SKM-1 (cell line): ENCODE measurements around the gene CDKL5.
A peak's percentile ranks its signal among the peaks of the same experiment; 100 is the strongest.

Experiments used
- DNase-seq: peaks from one replicate; lab custom pipeline; 2025; ENCODE audit not compliant: unreplicated experiment; lab: John Stamatoyannopoulos, UW

CDKL5 gene

DNA sequence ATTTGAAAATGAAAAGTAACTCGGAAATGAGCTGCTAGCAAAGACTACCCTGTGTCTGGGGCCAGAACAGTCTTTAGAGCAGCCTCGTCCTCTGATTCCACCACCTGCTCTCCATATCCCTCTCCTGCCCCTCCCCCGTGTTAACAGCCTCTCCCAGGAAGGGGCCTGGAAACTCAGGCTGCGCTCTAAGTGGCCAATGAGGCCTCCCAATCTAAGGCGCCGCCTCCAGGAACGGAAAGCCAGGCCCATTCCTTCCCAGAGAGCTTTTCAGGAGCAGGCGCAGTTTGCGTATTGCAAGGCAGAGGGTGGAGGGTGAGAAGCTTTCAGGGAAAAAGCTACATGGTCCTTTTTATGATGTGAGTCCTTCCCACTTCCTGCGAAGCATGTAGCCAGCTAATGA is 215.3 kb downstream of the CDKL5 start:
- no peak for DNase-seq

DNA sequence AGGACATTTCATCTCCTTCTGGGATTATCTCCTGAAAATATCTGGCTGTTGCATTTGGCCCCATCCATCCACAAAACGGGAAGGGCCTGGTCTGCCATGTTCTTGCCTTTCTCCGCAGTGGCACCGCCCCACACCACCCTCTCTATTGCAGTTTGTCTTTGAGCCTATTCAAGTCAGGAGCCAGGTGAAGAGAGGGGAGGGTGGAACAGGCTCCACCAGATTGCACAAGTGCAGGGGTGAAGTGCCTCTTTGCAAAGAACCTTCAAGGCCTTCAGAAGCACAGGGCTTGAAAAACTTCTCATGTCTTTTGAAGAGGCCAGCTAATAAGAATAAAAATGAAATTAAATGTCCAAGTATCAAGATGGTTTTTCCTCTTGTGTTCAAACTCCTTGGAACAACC is 217.8 kb downstream of the CDKL5 start:
- no peak for DNase-seq

DNA sequence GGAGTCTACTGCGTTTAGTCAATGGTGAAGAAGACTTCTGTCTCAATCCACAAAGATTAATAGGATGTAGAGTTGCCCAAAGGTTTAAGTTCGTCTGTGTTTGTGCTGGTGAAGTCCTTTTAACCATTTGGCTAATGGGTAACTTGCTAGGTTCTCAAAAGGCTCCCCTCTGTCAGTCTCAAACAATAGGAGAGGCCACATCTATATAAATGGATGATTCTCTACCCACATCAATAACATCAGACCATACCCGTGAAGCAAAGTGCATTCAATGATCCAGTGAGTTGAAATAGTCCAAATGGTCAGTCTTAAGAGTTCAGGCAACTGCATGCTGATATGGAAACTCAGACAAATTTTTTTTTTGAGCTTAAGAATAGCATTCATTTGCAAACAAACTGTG is 218.4 kb downstream of the CDKL5 start:
- no peak for DNase-seq

DNA sequence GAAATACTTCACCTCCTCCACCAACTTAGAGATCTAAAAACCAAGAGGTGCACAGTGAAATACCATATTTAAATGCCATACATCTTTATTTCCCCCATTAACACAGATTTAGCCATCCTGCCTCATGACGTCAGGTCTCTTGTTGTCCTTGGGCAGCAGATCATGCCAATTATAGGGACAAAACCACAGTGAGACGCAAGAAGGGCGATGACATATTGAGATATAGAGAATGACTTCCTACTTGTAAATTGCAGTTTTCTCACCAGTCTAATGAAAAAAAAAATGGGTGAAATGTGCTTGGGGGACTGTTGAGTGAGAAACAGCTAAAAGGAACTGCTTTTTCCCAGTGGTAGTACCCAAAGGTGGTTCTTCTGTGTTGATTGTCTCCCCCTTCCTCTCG is 222.2 kb downstream of the CDKL5 start:
- DNase-seq, result peak; percentile 0

DNA sequence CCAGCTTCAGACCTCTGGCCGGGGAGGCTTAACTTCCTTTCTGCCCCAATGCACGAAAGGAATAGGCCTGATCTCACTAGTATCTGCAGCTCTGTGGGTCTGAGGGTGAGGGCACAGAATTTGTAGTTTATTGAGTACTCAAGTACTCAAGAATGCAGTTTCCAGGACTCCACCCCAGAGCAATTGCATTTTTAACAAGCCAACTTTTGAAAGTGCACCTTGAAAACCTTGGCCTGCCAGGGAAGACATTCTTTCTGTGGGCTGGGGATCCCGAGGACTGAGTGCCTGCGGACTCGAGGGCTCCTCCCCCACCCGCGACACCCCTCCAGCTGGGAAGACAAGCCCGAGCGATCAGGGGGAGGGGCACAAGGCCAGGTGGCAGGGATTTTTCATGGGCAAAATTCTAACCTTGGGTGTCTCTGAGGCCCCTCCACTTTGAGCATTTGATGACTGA is 224.1 kb downstream of the CDKL5 start:
- DNase-seq, result no peak

DNA sequence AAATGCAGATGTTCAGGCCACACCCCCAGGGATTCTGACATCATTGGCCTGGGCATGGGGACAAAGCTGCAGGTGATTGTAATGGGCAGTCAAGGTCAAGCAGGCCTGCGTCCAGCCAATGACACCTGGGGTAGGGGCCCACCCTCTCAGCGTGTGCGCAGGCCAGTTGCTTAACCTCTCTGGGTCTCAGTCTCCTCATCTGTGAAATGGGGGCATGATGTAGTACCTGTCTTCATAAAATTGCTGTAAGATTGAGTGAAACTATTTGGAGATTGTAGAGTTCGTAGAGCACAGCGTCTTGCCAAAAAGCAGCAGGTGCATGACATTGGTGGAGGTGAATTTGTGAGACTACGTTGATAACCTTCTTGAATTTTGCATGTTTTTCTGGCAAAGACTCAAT is 225.3 kb downstream of the CDKL5 start:
- no peak for DNase-seq

DNA sequence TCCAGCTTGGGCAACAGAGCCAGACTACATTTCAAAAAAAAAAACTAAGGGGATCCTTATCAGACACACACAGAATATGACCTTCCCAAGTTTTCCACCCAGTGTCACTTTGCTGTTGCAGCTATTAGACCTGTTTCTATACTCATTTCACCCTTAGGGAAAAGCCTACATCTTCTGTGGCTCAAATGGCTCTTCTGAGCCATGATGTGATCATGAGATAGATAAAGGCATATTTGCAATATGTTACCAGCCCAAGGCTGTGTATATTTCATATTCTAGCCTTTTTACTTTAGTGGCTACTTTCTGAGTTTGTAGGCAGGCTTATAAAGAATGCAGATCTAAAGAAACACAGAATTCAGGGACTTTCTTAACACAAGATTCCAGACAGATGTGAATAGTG is 227.2 kb downstream of the CDKL5 start:
- no peak for DNase-seq

DNA sequence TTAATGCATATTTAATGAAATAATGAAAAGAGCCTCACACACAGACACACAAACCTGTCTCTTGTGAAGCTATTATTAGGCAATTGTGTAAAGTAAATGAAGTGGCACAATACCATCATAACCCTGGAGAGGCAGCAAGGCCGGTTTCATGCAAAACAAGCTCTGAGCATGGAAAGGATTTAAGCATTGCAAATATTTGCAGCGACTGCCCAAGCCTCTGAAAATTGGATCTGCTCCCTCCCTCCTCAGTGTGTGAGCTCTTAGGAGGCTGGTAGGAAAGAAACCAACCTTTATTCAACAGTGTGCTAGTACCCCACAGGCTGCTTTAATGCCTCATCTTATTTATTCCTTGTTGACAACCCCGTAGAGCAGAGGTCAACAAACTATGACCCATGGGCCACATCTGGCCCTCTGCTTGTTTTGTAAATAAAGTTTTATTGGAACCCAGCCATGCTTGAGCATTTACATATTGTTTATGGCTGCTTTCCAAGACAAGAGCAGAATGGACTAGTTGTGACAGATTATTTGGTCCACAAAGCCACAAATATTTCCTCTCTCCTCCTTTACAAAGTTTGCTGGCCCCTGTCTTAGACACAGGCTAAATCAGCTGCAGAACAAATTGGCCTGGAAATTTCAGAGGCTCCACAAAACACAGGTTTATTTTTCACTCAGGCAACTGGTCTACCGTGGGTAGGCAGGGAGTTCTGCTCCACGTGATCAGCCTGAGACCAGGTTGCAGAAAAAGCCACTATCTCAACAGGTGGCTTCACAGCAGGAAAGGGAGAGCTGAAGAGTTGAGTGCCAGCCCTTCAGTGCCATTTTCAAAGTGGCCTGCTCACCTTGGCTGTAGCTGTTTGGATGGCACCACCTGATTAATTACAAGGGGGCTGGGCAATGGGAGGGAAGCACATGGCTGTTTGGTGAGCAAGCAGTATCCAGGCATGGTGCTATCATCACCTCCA is 229.7 kb downstream of the CDKL5 start:
- no peak for DNase-seq

DNA sequence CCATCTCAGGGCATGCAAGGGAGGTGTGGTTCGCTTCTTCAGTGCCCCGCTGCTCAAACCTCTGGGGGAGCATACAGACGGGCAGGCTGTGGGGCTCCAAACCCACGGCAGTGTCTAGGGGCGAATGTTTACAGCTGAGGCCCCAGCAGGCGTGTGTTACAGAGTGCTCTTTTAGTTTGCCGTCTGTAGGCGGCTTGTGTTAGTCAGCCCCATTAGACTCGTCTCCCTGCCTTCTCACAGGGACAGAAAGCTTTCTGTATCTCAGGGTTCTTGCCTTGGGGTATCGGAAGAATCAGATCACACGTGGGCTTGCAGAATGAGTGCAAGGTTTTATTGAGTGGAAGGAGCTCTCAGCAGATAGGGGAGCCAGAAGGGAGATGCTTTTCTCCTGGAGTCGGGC is 235.9 kb downstream of the CDKL5 start:
- DNase-seq, result no peak

DNA sequence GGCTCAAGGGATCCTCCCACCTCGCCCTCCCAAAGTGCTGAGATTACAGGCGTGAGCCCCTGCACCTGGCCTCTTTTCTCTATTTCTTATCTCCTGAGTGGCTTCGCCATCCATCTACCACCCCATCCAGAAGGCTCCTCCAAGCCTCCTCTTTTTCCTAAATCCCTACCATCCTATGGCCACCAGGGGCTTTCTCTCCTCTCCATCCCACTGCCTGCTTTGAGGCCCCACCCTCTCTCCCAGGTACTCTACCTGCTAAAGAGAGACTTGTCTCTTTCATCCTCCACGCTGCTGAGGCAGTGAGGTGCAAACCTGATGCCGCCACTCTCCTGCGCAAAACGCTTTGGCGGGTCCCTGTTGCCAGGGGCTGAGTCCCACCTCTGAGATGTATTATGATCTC is 239.5 kb downstream of the CDKL5 start:
- DNase-seq, result no peak

DNA sequence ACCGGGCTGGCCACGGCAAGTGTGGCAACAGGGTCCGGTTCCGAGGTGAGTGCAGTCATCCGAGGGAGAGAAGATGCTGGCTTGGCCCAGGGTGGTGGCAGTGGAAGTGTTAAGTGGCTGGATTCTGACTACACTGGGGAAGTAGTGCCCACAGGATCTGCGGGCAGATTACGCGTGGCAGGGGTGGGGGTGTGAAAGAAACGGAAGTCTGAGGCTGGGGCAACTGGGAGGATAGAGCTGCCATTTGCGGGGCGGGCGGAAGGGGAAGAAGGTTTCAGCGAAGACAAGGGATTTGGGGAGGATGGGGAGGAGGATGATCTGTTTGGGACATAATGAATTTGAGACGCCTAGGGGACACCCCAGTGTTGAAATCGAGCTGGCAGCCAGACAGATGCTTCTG is 241.2 kb downstream of the CDKL5 start:
- DNase-seq, result peak; percentile 22

DNA sequence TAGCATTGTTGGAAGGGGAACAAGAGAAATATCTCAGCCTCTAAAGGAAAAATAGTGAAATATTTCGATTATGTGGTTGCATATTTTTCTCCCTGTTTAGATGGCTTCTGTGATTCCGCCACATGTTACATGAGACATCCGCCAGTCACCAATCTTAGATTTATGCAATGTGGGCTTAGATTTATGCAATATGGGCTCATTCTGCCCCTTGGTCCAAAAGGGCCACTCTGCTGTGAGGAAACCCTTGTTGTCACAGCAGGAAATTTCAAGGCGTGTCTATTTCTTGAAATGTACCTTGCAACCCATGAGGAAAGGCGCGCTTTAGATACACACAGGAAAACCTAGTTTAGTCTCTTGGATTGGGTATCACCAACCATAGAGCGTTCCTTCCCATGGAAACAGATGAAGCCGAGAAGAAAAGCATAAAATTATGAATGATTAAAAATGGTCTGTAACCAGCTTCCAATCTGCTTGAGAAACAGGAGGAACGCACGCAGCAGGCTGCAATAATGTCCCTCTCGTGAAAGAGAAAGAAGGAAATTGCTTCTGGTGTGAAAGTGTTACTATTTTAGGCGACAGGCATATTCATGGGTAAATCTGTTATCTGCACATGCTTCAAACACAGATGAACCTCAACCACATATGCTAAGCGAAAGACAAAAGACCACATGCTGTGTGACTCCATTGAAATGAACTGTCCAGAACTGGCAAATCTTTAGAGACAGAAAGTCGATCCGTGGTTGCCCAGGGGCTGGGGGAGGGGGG is 242.8 kb downstream of the CDKL5 start:
- DNase-seq, result no peak

DNA sequence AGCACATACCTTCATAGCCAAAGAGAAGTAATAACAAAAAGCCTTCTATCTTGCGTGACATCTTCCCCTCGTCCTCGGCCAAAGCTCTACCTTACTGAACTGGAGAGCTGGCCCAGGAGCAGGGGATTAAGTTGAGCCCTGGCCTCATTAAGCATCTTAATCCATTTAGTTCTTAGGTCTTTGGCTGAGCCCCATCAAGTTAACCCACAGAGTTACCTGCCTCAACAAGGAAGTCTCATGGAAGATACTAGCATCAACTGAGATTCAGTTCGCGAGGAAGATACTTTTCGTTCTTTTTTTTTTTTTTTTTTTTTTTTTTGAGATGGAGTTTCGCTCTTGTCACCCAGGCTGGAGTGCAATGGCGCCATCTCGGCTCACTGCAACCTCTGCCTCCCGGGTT is 246.6 kb downstream of the CDKL5 start, which contains the start of gene RS1:
Gene RS1 (minus strand): TSS at position 101 of the 400 bp plus-strand sequence. CDS start 40 bp downstream, at position 61.
- DNase-seq, result no peak

DNA sequence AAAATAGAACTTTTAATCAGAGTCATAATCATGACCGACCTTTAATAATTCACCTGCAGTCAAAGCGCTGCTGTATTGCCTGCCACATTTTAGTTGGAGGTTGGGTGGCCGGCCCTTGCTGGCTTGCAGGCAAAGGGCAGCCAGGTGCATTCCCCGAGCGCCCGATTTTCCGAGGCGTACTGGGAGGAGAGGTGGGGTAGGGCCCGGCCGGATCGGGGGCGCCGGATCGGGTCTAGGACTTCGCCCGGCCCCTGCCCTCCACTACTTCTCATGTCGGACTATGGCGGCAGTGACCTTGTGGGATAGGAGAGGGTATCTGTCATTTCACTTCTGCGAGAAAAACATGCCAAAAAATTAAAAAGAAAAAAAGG is 249.0 kb downstream of the CDKL5 start:
- no peak for DNase-seq

DNA sequence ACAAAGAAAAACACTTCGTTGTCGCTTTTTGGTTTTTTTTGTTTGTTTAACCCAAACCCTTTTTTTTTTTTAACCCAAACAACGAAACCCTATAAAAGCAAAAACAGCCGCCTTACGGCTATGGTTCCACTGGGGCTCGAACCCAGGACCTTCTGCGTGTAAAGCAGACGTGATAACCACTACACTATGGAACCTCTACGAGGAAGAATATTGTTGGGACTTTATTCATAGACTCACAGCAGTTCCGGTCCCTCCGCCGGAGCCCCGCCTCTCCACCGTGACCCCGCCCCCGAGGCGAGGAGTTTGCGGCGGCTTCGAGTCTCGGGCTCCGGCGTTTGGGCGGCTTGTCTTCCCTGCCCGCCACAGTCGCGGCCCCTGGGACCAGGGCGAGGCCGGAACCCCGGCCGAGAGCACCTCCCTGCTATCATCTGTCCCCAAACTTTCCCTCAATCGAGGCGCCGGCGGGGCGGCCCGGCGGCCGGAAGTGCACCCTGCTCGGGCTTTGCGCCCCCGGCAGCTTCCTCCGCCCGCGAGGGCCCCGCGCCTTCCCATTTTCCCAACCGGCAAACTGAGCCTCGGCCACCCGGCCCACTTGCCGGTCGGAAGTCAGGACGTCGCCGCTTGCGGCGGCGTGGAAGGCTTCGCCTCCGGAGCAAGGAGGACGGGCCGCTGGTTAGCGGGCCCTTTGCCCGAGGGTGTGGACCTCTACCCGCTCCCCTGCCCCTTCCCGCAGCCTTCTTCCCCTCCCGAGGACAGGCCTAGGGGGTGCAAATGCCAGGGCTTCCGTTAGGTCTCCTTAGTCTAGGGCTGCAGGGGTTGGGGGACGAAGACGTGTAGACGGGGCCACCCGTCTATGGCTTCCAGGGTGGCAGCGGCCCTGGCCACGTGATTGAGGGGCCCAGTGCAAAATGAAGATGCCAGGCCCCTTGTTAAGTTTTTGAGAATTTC is 249.7 kb downstream of the CDKL5 start:
- peak; percentile 45 for DNase-seq

DNA sequence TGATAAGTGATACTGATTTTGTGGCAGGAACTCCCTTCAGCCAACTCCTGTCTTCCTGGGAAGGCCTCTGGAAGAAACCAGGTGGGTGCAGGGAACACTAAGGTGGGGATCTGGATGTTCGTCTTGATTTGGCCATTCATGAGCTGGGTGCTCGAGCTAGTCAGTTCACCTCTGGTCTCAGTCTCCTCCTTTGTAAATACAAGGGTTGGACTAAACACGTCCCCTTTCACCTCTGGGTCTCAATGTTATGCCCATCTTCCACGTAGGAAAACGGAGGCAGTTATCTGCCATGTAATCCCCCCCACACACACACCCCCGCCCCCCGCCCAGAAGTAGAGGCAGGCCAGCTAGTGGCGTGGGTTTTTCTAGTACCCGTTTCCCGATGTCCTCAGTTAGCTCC is 250.6 kb downstream of the CDKL5 start:
- no peak for DNase-seq

DNA sequence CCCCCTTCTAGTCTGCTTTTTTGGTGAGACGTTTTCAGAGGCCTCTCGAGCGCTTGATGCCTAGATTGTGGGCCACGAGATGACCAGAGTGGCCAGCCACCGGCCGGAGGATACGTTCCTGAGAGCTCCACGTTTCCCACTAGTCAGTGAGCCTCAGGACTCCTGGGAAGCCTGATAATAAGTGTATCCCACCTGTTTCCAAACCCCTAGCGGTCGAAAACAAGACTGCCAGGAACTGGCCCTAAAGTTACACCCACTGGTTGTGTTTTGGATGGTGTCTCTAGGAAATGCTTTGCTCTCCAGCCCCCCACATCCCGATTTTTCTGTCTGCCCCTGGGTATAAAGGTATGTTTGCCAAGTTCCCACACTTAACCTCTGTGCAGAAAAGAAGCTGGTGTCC is 251.1 kb downstream of the CDKL5 start:
- DNase-seq, result no peak

DNA sequence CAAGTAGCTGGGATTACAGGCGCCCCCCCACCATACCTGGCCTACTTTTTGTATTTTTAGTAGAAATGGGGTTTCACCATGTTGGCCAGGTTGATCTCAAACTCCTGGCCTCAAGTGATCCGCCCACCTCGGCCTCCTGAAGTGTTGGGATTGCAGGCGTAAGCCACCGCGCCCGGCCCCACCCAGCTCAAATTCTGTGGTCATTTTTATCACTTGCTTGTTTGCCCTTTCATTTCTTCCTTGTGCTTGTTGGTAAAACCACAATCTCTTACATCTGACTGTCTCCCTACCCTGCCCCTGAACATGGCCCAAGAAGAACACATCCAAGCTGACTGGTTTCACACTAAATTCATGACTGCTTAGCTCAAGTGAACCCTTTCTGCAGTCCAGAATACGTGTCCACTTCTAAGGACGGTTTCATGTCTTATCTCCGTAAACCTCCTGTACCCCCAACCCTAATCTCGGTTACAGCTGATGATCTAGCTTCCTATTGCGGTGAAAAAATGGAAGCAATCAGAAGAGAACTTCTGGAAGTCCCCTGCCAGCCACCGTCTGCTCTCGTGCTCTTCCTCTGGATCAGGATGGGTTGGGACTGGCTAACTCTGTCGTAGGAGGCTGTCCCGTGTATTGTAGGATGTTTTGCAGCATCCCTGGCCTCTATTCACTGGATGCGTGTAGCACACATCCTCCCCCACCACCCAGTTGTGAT is 251.9 kb downstream of the CDKL5 start:
- no peak for DNase-seq

DNA sequence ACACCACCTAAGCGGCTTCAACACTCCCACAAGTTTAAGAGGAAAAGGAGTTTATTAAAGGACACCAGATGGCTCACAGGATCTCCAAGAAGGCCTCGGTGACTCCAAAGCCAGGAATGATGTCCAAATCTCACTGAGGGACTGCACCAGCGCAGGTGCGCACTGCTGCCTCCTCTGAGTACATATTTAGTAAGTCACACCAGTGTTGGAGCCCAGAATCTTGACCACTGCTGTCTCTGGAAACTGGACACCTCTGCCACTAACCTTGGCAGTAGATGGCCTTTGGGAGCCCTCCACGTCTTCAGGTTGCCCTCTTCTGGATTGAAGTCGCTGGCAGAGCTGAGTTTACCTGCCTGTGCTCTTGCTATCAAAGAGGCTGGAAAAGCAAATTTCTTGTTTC is 256.6 kb downstream of the CDKL5 start:
- DNase-seq, result no peak

DNA sequence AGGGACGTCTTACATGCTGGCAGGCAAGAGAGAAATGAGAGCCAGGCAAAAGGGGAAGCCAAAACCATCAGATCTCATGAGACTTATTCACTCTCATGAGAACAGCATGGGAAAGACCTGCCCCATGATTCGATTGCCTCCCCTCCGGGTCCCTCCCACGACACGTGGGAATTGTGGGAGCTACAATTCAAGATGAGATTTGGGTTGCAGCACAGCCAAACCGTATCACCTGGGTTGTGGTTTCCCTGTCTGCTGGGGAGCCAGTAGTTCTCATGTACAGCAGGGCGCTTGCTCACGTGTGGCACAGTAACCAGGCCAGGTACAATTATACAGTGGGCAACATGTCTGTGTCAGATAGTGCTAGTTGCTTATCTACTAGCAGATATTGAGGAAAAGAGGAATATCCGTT is 257.6 kb downstream of the CDKL5 start:
- DNase-seq, result no peak
